Posterior cingulate gyrus (tissue), 11 donors: ENCODE data around the gene HNRNPF.
"Not testable (repeated sequence)": the region's sequence is repeated elsewhere in the genome, so short reads cannot be mapped to it uniquely, and the experiment has no call there.

ENCODE experiments used
- DNase-seq, 10 donors: peaks; one replicate each; pipeline versions ENCODE4 v3.0.0 to v3.0.0-alpha.2; 2020 to 2021; ENCODE audit warnings: mixed read lengths in 3 of 10
- intact Hi-C: fragments of 100-400 bp; cut with DNase I; formaldehyde crosslinking; loops from one replicate; pipeline ENCODE4 v1.15.1; 2023

Gene HNRNPF

GRCh38 chr10:43424416-43424815 is 15.4 kb upstream of the HNRNPF start:
- DNase-seq = no peak
- intact Hi-C loops = no loop called here

DNA sequence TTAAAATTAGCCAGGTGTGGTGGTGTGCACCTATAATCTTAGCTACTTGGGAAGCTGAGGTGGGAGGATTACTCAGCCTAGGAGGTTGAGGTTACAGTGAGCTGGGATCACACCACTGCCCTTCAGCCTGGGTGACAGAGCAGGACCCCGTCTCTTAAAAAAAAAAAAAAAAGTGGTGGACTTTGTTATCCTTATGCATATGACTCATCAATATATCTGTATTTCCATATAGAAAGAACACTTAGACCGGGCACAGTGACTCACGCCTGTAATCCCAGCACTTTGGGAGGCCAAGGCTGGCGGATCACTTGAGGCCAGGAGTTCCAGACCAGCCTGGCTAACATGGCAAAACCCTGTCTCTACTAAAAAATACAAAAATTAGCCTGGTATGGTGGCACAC is 13.0 kb upstream of the HNRNPF start:
- intact Hi-C loops, DNase-seq: not testable (repeated sequence)

GRCh38 chr10:43421519-43421918 is 12.5 kb upstream of the HNRNPF start:
- no peak for DNase-seq
- intact Hi-C loops = no loop called here

DNA sequence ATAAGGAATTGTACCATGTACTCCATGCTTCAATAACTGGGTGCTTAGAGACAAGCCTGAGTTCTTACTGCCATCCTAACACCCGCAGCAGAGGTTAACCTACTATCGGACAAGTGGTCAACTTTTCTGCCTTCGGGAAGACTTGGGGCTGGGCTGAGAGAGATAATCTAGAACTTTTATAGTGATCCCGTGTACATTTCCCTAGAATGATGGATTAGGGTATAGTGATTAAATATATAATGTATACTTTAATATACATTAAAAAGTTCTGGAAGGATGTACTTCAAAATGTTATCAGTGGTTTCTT is 12.2 kb upstream of the HNRNPF start:
- intact Hi-C loops = no loop called here
- DNase-seq = no peak

GRCh38 chr10:43420369-43421200 is 11.6 kb upstream of the HNRNPF start:
- intact Hi-C loops = loop anchor here (1.0 kb wide), 2 partner anchors 11 to 16 kb away; partner anchors contain the start of gene HNRNPF
- DNase-seq = peak; percentile 72 to 98 (median 82)

DNA sequence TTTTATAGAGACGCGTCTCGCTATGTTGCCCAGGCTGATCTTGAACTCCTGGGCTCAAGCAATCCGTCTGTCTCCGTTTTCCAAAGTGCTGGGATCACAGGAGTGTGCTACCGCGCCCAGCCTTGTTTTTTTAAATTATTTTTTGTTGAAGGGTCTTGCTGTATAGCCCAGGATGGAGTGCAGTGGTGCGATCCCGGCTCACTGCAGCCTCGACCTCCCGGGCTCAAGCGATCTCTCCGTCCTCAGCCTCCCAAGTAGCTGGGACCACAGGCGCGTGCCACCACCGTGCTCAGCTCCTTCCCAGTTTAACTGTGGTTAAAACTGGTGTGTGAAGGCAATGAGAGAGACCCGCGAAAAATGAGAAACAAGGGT is 11.0 kb upstream of the HNRNPF start:
- intact Hi-C loops = loop anchor here (1.0 kb wide), 2 partner anchors 11 to 16 kb away; partner anchors contain the start of gene HNRNPF
- no peak for DNase-seq

- intact Hi-C loops = no loop called here
- DNase-seq = no peak
Observed at GRCh38 chr10:43417950-43418768, 9.2 kb upstream of the HNRNPF start.

DNA sequence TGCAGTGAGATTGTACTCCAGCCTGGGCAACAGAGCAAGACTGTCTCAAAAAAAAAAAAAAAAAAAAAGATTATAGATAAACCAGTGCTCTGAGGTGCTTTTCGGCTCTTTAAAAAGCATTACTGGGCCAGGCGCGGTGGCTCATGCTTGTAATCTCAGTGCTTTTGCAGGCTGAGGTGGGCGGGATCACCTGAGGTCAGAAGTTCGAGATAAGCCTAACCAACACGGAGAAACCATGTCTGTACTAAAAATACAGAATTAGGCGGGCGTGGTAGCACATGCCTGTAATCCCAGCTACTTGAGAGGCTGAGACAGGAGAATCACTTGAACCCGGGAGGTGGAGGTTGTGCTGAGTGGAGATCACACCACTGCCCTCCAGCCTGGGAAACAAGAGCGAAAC is 6.6 kb upstream of the HNRNPF start:
- no peak for DNase-seq
- intact Hi-C loops = no loop called here

GRCh38 chr10:43411536-43411935 is 2.5 kb upstream of the HNRNPF start:
- DNase-seq = no peak
- intact Hi-C loops = no loop called here

- no peak for DNase-seq
- intact Hi-C loops = no loop called here
Observed at GRCh38 chr10:43410345-43410744, 1.4 kb upstream of the HNRNPF start.

- DNase-seq = peak in 7 of 10 donors; percentile 22 to 92 (median 46)
- intact Hi-C loops = loop anchor here (1.0 kb wide), 2 partner anchors 11 to 28 kb away; partner anchors contain the start of gene ZNF487
Observed at GRCh38 chr10:43409385-43410109, 561 bp upstream of the HNRNPF start.

GRCh38 chr10:43408331-43408709 is 666 bp downstream of the HNRNPF start:
- intact Hi-C loops = no loop called here
- no peak for DNase-seq

DNA sequence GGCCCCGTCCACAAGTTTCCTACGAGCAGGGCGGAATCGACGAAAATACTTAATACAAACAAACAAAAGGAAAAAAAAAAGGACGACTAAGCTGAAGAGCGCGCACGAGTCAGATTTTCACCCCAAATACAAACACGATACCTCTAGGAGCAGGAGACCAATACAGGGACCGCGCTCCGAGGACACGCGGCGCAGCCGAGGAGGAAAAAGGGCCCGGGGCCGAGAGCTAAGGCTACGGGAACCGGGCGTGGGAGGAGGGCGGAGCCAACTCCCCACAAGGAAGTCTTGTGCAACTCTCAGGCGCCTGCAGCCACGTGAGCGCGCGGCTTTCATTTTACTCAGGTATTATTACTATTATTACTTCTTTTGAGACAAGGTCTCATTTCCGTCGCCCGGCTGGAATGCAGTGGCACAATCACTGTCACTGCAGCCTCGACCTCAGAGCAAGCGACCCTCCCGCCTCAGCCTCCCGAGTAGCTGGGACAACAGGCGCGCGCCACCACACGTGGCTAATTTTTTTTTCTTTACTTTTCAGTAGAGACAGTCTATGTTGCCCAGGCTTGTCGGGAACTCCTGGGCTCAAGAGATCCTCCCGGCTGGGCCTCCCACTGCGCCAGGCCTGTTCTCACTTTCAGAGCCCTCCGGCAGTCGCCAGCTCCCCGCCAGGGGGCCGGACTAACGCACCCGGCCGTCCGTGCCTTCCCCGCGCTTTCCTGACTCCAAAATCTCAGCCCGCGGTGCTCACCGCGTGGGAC is 1.2 kb downstream of the HNRNPF start:
- intact Hi-C loops = no loop called here
- peak; percentile 60 to 97 (median 74) for DNase-seq

- intact Hi-C loops = no loop called here
- DNase-seq = peak in 9 of 10 donors; percentile 19 to 92 (median 29)
Observed at GRCh38 chr10:43407148-43407575, 1.8 kb downstream of the HNRNPF start.

DNA sequence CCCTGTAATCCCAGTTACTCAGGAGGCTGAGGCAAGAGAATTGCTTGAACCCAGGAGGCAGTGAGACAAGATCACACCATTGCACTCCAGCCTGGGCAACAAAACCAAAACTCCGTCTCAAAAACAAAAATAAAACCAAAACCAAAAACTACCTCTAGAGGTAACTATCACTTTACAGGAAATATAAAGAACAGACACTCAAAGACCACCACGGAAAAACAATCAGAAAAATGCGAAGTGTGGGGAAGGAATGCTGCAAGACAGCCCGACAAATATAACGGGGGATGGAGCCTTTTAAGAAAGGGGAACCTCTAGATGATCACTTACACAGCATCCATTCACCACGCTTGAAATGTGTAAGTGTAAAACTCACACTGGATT is 4.3 kb downstream of the HNRNPF start:
- DNase-seq = no peak
- intact Hi-C loops = no loop called here

GRCh38 chr10:43403911-43404703 is 4.9 kb downstream of the HNRNPF start:
- intact Hi-C loops = no loop called here

GRCh38 chr10:43402880-43403452 is 6.0 kb downstream of the HNRNPF start:
- DNase-seq = no peak
- intact Hi-C loops = no loop called here

More at GRCh38 chr10:43403911-43404703, 4.9 kb downstream of the HNRNPF start:
- DNase-seq = no peak

- intact Hi-C loops = no loop called here
Observed at GRCh38 chr10:43402176-43402575, 6.8 kb downstream of the HNRNPF start.

GRCh38 chr10:43401627-43402026 is 7.4 kb downstream of the HNRNPF start:
- no peak for DNase-seq
- intact Hi-C loops = no loop called here

More at GRCh38 chr10:43402176-43402575, 6.8 kb downstream of the HNRNPF start:
- no peak for DNase-seq
